Esophagus muscularis mucosa (tissue), 4 donors: ENCODE results near the gene PDE8B.

Experiments used
- EP300 ChIP-seq: sonication (generic); formaldehyde crosslinking; IDR thresholded peaks from one replicate; pipeline ENCODE4 v1.6.1; 2017; ENCODE audit warnings: antibody characterized with exemption
- POLR2A ChIP-seq: fragments of 450-650 bp; IDR thresholded peaks from one replicate; pipeline ENCODE4 v1.6.1; 2017; ENCODE audit warnings: antibody characterized with exemption, moderate library complexity, mild to moderate bottlenecking, low read depth
- POLR2AphosphoS5 ChIP-seq, 2 donors: sonication (generic); formaldehyde crosslinking; IDR thresholded peaks; one replicate each; pipeline ENCODE4 v1.6.1; 2017; ENCODE audit warnings: antibody characterized with exemption in 2 of 2
- TF ChIP-seq, protein P1 (sequence below), 3 experiments: fragments of 200-600 bp in 2 of 3; fragments of 450-650 bp in 1 of 3; sonication (generic) in 2 of 3; IDR thresholded peaks; one replicate each; pipeline ENCODE4 v1.5.1; 2017 to 2019; ENCODE audit warnings: antibody characterized with exemption in 3 of 3, mild to moderate bottlenecking in 2 of 3, moderate library complexity in 1 of 3

DNA sequence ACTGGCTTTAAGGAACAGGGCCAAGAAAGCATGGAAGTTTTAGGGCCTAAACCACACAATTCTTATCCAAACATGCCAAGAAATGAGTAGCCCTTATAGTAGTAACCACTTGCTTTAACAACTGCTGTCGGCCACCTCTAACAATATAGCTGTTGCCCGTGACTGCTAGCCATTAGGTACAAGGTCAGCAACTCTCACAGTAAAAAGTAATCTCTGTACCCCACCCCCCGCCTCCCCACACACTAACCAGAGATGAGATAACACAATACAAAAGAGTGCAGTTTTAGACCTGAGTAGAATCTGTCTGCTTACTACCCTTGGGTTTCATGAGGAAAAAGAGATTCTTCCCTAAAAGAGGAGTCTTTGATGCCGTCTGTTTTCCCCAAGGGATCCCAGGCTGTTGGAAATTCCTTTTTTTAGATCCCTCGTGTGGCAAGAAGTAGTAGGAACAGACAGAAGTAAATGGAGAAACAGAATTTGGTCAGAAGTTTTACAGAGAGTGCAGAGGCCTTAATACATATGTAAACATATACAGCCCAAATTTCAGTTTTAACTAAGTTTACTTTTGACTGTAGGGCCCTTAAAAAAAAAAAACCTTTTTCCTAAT lies 187.3 kb downstream of the PDE8B start:
- TF ChIP-seq, protein P1, sequence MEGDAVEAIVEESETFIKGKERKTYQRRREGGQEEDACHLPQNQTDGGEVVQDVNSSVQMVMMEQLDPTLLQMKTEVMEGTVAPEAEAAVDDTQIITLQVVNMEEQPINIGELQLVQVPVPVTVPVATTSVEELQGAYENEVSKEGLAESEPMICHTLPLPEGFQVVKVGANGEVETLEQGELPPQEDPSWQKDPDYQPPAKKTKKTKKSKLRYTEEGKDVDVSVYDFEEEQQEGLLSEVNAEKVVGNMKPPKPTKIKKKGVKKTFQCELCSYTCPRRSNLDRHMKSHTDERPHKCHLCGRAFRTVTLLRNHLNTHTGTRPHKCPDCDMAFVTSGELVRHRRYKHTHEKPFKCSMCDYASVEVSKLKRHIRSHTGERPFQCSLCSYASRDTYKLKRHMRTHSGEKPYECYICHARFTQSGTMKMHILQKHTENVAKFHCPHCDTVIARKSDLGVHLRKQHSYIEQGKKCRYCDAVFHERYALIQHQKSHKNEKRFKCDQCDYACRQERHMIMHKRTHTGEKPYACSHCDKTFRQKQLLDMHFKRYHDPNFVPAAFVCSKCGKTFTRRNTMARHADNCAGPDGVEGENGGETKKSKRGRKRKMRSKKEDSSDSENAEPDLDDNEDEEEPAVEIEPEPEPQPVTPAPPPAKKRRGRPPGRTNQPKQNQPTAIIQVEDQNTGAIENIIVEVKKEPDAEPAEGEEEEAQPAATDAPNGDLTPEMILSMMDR (IDR thresholded peaks at IDR 0.05): no peak
- no peak for TF ChIP-seq POLR2AphosphoS5 (IDR thresholded peaks at IDR 0.05)
- no peak for TF ChIP-seq POLR2A
- no peak for TF ChIP-seq EP300
